Endothelial cell (in vitro differentiated cells): Measurements from ENCODE around the gene GJA9. TPM values are rescaled to one million over a fixed set of nuclear protein-coding genes. Genes with fewer than 3 reads are reported as not detected.

Experiments used
- DNase-seq: peaks from one replicate; pipeline ENCODE4 v3.0.0; 2021; ENCODE audit warnings: low spot score
- H3K27ac Mint-ChIP-seq: one replicate; pipeline ENCODE4 v1.8.0; 2021; ENCODE audit warnings: mixed read lengths, inconsistent platforms; ENCODE audit not compliant: unreplicated experiment
- H3K27me3 Mint-ChIP-seq: one replicate; pipeline ENCODE4 v1.8.0; 2021; ENCODE audit warnings: mild to moderate bottlenecking, moderate library complexity, mixed read lengths, inconsistent platforms; ENCODE audit not compliant: unreplicated experiment
- H3K36me3 Mint-ChIP-seq: one replicate; pipeline ENCODE4 v1.8.0; 2021; ENCODE audit warnings: mild to moderate bottlenecking, low read depth, mixed read lengths, inconsistent platforms; ENCODE audit not compliant: unreplicated experiment
- H3K4me1 Mint-ChIP-seq: one replicate; pipeline ENCODE4 v1.8.0; 2021; ENCODE audit warnings: mild to moderate bottlenecking, mixed read lengths, inconsistent platforms; ENCODE audit not compliant: unreplicated experiment
- H3K4me3 Mint-ChIP-seq: one replicate; pipeline ENCODE4 v1.8.0; 2021; ENCODE audit warnings: mild to moderate bottlenecking, mixed read lengths, inconsistent platforms; ENCODE audit not compliant: unreplicated experiment
- H3K9me3 Mint-ChIP-seq: one replicate; pipeline ENCODE4 v1.8.0; 2021; ENCODE audit warnings: mixed read lengths, inconsistent platforms; ENCODE audit not compliant: unreplicated experiment
- total RNA-seq: library from RNA; stranded (reverse); fragmentation: NEBNext Ultra II Directional; extraction: Animal tissue kit (Norgen Biotek cat#: 25700); gene quantifications from one replicate; pipeline ENCODE4 v1.2.1, GENCODE V29; 2021; ENCODE audit not compliant: unreplicated experiment
- TF ChIP-seq, protein P1 (sequence below): fragments of 200-600 bp; sonication (generic); IDR thresholded peaks from one replicate; pipeline ENCODE4 v1.5.0; 2021; ENCODE audit warnings: antibody characterized with exemption; ENCODE audit not compliant: unreplicated experiment

Gene GJA9
- total RNA-seq, 1 donor from 2014 or later = not detected

DNA sequence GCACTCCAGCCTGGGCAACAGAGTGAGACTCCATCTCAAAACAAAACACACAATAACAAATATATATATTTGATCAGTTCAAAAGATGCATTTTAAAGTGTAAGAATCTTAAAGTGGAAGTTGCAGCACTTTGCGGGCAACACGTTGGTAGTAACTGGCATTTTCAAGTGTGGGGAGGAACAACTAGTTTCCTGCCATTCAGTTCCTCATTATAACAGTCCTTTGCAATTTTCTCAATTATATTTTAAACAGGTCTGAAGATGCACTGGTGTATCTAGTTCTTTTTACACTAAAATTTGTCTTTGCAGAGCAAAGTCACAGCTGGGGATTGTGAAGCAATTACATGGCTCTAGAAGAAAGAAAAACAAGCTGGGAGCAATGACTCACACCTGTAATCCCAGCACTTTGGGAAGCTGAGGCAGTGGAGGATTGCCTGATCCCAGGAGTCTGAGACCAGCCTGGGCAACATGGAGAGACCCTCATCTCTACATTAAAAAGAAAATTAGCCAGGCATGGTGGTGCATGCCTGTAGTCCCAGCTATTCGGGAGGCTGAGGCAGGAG lies 47.1 kb downstream of the GJA9 start:
- no peak overlapping the region for H3K27ac Mint-ChIP-seq
- peaks cover 6% of the 10 kb centered on the region for H3K36me3 Mint-ChIP-seq
- peaks cover 4% of the 10 kb centered on the region for H3K27me3 Mint-ChIP-seq
- peaks cover 7% of the 10 kb centered on the region for H3K4me1 Mint-ChIP-seq
- no peak overlapping the region for H3K4me3 Mint-ChIP-seq
- TF ChIP-seq, protein P1, sequence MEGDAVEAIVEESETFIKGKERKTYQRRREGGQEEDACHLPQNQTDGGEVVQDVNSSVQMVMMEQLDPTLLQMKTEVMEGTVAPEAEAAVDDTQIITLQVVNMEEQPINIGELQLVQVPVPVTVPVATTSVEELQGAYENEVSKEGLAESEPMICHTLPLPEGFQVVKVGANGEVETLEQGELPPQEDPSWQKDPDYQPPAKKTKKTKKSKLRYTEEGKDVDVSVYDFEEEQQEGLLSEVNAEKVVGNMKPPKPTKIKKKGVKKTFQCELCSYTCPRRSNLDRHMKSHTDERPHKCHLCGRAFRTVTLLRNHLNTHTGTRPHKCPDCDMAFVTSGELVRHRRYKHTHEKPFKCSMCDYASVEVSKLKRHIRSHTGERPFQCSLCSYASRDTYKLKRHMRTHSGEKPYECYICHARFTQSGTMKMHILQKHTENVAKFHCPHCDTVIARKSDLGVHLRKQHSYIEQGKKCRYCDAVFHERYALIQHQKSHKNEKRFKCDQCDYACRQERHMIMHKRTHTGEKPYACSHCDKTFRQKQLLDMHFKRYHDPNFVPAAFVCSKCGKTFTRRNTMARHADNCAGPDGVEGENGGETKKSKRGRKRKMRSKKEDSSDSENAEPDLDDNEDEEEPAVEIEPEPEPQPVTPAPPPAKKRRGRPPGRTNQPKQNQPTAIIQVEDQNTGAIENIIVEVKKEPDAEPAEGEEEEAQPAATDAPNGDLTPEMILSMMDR = no peak
- DNase-seq = no peak
- H3K9me3 Mint-ChIP-seq = no peaks in the 10 kb centered on the region

DNA sequence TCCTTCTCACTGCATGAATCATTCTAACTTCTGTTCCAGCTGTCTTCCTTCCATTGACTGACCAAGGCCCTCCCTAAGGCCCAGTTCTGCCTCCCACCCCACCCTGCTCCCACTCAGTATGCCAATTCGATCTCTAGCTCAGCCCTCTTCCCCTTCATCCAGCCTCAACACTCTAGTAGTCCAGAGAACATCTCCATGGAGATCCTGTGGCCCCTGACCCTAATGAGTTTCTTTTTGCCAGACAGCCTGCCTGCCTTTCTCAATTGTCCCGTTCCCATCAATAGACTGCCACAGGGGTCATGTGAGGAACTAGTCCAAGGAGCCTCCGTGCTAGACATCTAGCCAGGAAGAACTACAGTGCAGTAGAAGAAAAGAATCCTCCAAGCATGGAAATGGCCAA lies 48.2 kb downstream of the GJA9 start:
- no peak overlapping the region for H3K4me3 Mint-ChIP-seq
- TF ChIP-seq, protein P1 = no peak
- DNase-seq = no peak
- peaks cover 4% of the 10 kb centered on the region for H3K27me3 Mint-ChIP-seq
- H3K9me3 Mint-ChIP-seq = no peaks in the 10 kb centered on the region
- peaks cover 7% of the 10 kb centered on the region for H3K4me1 Mint-ChIP-seq
- no peak overlapping the region for H3K27ac Mint-ChIP-seq
- peaks cover 4% of the 10 kb centered on the region for H3K36me3 Mint-ChIP-seq

DNA sequence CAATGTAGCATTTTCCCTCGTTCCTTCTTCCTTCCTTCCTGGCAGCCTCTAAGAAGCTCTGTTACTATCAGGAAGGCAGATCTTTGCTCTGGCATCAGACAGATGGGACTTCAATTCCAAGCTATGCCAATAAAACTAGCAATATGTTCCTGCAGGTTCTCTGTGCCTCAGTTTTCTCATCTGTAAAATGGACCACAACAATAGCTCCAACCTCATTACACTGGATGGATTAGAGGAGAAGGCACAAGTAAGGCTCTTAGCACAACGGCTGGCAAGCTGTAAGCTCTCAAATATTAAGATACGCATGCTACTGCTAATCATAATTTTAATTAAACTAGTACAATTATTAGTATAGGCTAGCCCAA lies 49.0 kb downstream of the GJA9 start:
- DNase-seq = no peak
- H3K4me1 Mint-ChIP-seq = peaks cover 7% of the 10 kb centered on the region
- H3K27ac Mint-ChIP-seq = no peak overlapping the region
- no peaks in the 10 kb centered on the region for H3K36me3 Mint-ChIP-seq
- H3K4me3 Mint-ChIP-seq = no peak overlapping the region
- H3K27me3 Mint-ChIP-seq = peaks cover 4% of the 10 kb centered on the region
- TF ChIP-seq, protein P1 = no peak
- H3K9me3 Mint-ChIP-seq = no peaks in the 10 kb centered on the region

DNA sequence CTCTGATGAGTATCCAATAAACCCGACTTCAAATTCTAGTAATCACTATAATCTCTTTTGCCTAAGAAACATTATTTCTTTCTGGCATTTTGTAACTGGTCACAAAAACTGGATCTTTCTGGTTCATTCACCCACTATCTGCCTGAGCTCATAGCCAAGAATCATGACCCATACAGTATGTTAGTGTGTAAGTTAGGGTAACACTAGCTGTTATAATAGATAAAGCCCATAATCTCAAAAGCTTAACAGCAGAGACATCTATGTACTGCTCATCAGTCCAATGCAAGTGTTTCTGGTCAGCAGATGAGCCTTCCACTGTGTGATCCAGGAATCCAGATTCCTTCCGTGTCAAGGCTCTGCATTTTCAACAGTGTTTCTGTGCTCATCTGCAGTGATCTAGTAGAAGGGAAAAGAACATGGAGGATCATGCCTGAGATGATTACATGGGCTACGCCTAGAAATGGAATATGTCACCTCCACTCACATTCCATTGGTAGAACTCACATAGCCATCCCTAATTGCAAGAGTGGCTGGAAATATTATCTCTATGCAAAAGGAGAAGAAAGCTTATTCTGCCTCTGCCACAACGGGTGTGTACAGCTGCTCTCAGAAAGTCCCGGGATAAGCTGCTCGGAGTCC lies 49.5 kb downstream of the GJA9 start:
- DNase-seq = no peak
- Mint-ChIP-seq H3K4me3 (no peak overlapping the region), H3K36me3 (no peaks in the 10 kb centered on the region), H3K9me3 (no peaks in the 10 kb centered on the region), H3K4me1 (peaks cover 7% of the 10 kb centered on the region), H3K27ac (no peak overlapping the region), H3K27me3 (peaks cover 4% of the 10 kb centered on the region)
- TF ChIP-seq, protein P1 = no peak

DNA sequence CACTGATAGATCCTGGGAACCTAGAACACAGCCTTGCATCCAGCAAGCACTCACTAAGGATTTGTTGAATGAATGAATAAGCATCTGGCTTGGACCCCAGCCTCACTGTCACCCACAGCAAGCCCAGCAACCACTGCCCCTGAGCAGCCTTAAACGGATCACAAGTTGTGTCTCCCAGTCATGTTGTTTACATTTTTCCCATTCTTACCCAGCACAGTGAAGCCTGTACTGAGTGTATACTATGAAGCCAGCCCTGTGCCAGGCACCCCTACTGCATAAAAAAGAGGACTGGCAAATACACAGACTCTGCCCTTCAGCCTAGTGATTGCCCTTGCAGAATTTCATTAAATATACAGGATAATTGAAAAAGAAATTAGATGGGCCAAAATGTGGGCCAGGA lies 52.0 kb downstream of the GJA9 start:
- Mint-ChIP-seq H3K9me3 (no peaks in the 10 kb centered on the region), H3K27ac (no peak overlapping the region), H3K27me3 (peaks cover 10% of the 10 kb centered on the region), H3K4me1 (peaks cover 7% of the 10 kb centered on the region), H3K4me3 (no peak overlapping the region), H3K36me3 (no peaks in the 10 kb centered on the region)
- no peak for DNase-seq
- TF ChIP-seq, protein P1 = no peak
